K562 treated with DMSO at 1 percent for 12 hours (cell line): ENCODE data around the gene ZNF732. TPM values are rescaled to one million over a fixed set of nuclear protein-coding genes. Genes with fewer than 3 reads are reported as not detected.

ENCODE experiments used
- total RNA-seq: library from RNA; unstranded; fragments of 300-600 nt; gene quantifications from 2 replicates; pipeline ENCODE4 v1.2.3, GENCODE V29; 2022; ENCODE audit not compliant: insufficient read depth

Gene ZNF732
- 0.28 TPM in 1 of 2 replicates, not detected in the other for total RNA-seq

DNA sequence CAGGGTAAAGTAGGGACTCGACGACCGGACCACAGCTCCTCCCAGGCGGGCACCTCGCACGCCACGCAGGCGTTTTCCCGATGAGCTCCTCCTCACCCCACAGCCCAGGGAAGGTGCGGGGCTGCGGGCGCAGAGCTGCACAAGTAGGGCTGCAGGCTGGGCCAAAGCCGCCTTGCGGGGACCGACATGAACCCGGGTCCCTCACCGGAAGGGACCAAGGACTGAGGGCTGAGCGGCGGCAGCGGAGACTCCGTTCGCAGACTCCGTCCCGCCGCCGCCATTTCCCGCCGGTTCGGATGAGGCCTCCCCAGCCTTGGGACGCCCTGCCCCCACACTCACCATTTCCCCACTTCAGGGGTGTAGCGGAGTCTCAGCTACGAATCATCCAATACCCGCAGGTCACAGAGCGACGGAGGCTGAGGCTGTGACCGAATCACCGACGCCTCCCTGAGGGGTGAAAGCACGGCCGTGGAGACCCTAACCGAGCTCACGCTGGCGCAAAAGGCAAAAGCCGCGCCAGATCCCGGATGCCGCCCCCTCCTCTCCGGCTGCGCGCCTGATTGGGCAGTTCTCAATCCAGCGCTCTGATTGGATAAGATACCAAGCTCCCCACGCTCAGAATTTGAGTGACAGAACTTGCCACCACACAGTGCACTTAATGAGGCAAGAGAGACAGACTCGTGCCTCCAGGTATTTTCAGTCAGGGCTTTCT is at the start of gene ZNF732:
TSS of gene ZNF732 (minus strand) at position 506 of the 712 bp plus-strand sequence. CDS start at position 342, 164 bp downstream.

DNA sequence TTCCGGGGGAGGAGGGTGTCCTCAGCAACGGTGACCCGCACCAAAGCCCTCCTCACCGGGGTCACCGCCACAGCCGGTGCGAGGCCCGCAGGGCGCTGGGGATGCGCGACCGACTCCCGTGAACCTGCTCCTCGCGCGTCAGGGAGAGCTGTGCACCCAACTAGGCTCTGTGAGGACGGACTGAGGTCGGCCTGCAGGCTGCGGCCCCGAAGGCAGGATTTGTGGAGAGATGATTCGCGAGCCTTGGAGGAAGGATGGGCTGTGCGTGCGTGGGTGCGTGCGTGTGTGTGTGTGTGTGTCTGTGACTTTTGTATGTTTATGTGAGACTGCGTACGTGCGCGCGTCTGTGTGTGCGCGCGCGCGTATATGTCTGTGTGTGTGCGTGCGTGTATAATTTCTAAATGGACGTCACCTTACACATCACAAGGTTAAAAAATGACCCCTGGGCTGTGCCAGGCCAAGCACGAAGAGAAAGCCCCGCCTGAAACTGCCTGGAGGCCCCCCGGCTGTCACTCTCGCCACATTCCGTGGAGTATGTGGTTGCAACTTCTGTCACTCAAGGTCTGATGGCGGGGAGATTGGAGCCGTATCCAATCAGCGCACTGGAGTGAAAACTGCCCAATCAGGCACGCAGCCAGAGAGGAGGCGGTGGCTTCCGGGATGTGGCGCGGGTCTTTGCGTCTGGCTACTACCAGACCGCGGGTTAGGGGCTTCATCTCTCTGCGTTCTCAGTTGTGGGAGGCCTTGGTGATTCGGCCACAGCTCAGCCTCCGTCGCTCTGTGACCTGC is 32.1 kb upstream of the ZNF732 start, which contains the start of gene ZNF141:
TSS of gene ZNF141 (plus strand) at position 672 of the 789 bp plus-strand sequence. CDS start 170 bp downstream, outside the sequence.

Other genes starting within 250 kb of the ZNF732 start
- 3.8 and 5.8 TPM in 2 replicates for gene ZNF718, start 181.0 kb downstream of the ZNF732 start, total RNA-seq
- gene ZNF141, start 32.3 kb upstream of the ZNF732 start, total RNA-seq: not detected in 2 replicates
- gene ZNF721, start 193.7 kb upstream of the ZNF732 start, total RNA-seq: 12.2 and 24.1 TPM in 2 replicates
- gene PIGG, start 193.7 kb upstream of the ZNF732 start, total RNA-seq: 17.4 and 43.6 TPM in 2 replicates